ENCODE measurements around the gene SELL. TPM values are rescaled to one million over a fixed set of nuclear protein-coding genes. Genes with fewer than 3 reads are reported as not detected.

The SELL gene
- total RNA-seq, 2 experiments from 2014 or later: 297 to 316 TPM

- Mint-ChIP-seq H3K9me3 (peaks cover 8% of the 10 kb centered on the region), H3K36me3 (ENCODE audit: low read depth) (peaks cover 4% of the 10 kb centered on the region), H3K4me1 (peaks cover 23% of the 10 kb centered on the region), H3K27ac (no peak overlapping the region), H3K27me3 (no peaks in the 10 kb centered on the region), H3K4me3 (no peak overlapping the region)
- DNase-seq: no peak
- ChIA-PET CTCF (no interaction called here), POLR2A (interaction anchor here (1.8 kb wide), 1 partner anchor 42 kb away, joined by 5 read pairs; no protein-coding TSS in a partner anchor)
These were observed 60.9 kb downstream of the SELL start for GRCh38 chr1:169650551-169650950.

- Mint-ChIP-seq H3K36me3 (ENCODE audit: low read depth) (peaks cover 4% of the 10 kb centered on the region), H3K27me3 (no peaks in the 10 kb centered on the region), H3K4me3 (no peak overlapping the region), H3K27ac (no peak overlapping the region), H3K9me3 (peaks cover 6% of the 10 kb centered on the region), H3K4me1 (peaks cover 18% of the 10 kb centered on the region)
- ChIA-PET CTCF (no interaction called here), POLR2A (no interaction called here)
- DNase-seq: no peak
These were observed 62.7 kb downstream of the SELL start for GRCh38 chr1:169648709-169649108.

- Mint-ChIP-seq H3K4me3 (no peak overlapping the region), H3K27me3 (no peaks in the 10 kb centered on the region), H3K27ac (no peak overlapping the region), H3K4me1 (peaks cover 18% of the 10 kb centered on the region), H3K9me3 (peaks cover 6% of the 10 kb centered on the region), H3K36me3 (ENCODE audit: low read depth) (peaks cover 4% of the 10 kb centered on the region)
- DNase-seq: no peak
- ChIA-PET POLR2A (no interaction called here), CTCF (no interaction called here)
These were observed 63.2 kb downstream of the SELL start for GRCh38 chr1:169648187-169648586.

- Mint-ChIP-seq H3K27ac (no peak overlapping the region), H3K4me1 (peaks cover 18% of the 10 kb centered on the region), H3K9me3 (peaks cover 6% of the 10 kb centered on the region), H3K36me3 (ENCODE audit: low read depth) (peaks cover 4% of the 10 kb centered on the region), H3K4me3 (no peak overlapping the region), H3K27me3 (no peaks in the 10 kb centered on the region)
- no peak for DNase-seq
- CTCF ChIA-PET: no interaction called here
- POLR2A ChIA-PET: no interaction called here
These were observed 63.9 kb downstream of the SELL start for GRCh38 chr1:169647512-169647911.

GRCh38 chr1:169644297-169644696 lies 67.1 kb downstream of the SELL start:
- ChIA-PET POLR2A (no interaction called here), CTCF (no interaction called here)
- Mint-ChIP-seq H3K27ac (no peak overlapping the region), H3K4me3 (no peak overlapping the region), H3K27me3 (no peaks in the 10 kb centered on the region), H3K36me3 (ENCODE audit: low read depth) (peaks cover 4% of the 10 kb centered on the region), H3K4me1 (peaks cover 17% of the 10 kb centered on the region), H3K9me3 (peaks cover 6% of the 10 kb centered on the region)
- no peak for DNase-seq

Other genes with a start within 250 kb of the SELL start
- gene SLC19A2, start 225.7 kb downstream of the SELL start, total RNA-seq: 1 to 10 TPM; 6.7 to 6.8 TPM
- gene F5, start 125.1 kb downstream of the SELL start, total RNA-seq: 10 to 100 TPM in 1 of 2 experiments, 1 to 10 TPM in 1; 8.9 to 11.0 TPM
- under 1 TPM; 0.45 to 0.83 TPM for gene SELP, start 81.5 kb downstream of the SELL start, total RNA-seq
- not detected for gene SELE, start 22.5 kb upstream of the SELL start, total RNA-seq
- 10 to 100 TPM; 14.2 to 15.7 TPM for gene METTL18, start 83.3 kb upstream of the SELL start, total RNA-seq
- gene SCYL3, start 182.3 kb upstream of the SELL start, total RNA-seq: 10 to 100 TPM; 16.1 to 16.8 TPM